SK-N-SH (cell line): ENCODE results near the gene RAD51B.

Source experiments
- FOXJ3 ChIP-seq: sonication (generic); formaldehyde crosslinking; IDR thresholded peaks from 2 replicates; pipeline ENCODE4 v1.5.1; 2020; ENCODE audit warnings: mild to moderate bottlenecking, missing genetic modification reagents
- FOXM1 ChIP-seq: IDR thresholded peaks from 2 replicates; pipeline ENCODE4 v1.4.0; 2012; ENCODE audit warnings: low read depth, mild to moderate bottlenecking
- POLR2AphosphoS5 ChIP-seq: IDR thresholded peaks from 2 replicates; pipeline ENCODE4 v1.6.1; 2012; ENCODE audit warnings: low read depth, low read length
- SIN3A ChIP-seq: IDR thresholded peaks from 2 replicates; pipeline ENCODE4 v1.6.1; 2012; ENCODE audit warnings: low read depth, mild to moderate bottlenecking, low read length, moderate library complexity, borderline replicate concordance
- TEAD4 ChIP-seq: IDR thresholded peaks from 2 replicates; pipeline ENCODE4 v1.4.0; 2012; ENCODE audit warnings: mild to moderate bottlenecking, borderline replicate concordance; ENCODE audit not compliant: insufficient read depth
- TF ChIP-seq, protein P1 (sequence below): IDR thresholded peaks from 2 replicates; pipeline ENCODE4 v1.6.1; 2012; ENCODE audit warnings: mild to moderate bottlenecking, low read depth, low read length, moderate library complexity
- TF ChIP-seq, protein P2 (sequence below): IDR thresholded peaks from 2 replicates; pipeline ENCODE4 v1.4.0; 2012; ENCODE audit warnings: low read depth
- TF ChIP-seq, protein P3 (sequence below): fragments of 150-350 bp; IDR thresholded peaks from 2 replicates; pipeline ENCODE4 v1.6.1; 2017; ENCODE audit warnings: antibody characterized with exemption, low read length, low read depth, borderline replicate concordance
- TF ChIP-seq, protein P4 (sequence below): fragments of 200-600 bp; sonication (generic); IDR thresholded peaks from 2 replicates; pipeline ENCODE4 v1.6.1; 2017; ENCODE audit warnings: antibody characterized with exemption, mild to moderate bottlenecking, moderate library complexity

DNA sequence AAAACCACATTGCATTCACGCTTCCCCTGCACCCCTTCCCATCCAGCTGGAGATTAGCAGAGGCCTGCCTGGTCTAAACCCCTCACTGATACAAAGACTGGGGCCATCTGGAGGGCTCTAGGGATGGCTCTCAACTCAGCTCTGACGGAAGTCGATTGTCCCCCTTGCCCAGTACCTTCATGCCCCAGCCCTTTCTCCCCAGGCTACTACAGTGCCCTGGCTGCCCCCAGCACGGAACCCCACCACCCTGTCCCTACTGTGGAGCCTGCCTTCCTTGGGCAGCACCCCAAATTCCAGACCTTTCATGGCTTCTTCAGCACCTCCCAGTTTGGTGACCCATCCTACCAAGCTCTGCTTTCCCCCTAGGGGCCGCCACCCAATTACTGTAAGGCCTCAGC lies 947.7 kb downstream of the RAD51B start:
- TF ChIP-seq, protein P1, sequence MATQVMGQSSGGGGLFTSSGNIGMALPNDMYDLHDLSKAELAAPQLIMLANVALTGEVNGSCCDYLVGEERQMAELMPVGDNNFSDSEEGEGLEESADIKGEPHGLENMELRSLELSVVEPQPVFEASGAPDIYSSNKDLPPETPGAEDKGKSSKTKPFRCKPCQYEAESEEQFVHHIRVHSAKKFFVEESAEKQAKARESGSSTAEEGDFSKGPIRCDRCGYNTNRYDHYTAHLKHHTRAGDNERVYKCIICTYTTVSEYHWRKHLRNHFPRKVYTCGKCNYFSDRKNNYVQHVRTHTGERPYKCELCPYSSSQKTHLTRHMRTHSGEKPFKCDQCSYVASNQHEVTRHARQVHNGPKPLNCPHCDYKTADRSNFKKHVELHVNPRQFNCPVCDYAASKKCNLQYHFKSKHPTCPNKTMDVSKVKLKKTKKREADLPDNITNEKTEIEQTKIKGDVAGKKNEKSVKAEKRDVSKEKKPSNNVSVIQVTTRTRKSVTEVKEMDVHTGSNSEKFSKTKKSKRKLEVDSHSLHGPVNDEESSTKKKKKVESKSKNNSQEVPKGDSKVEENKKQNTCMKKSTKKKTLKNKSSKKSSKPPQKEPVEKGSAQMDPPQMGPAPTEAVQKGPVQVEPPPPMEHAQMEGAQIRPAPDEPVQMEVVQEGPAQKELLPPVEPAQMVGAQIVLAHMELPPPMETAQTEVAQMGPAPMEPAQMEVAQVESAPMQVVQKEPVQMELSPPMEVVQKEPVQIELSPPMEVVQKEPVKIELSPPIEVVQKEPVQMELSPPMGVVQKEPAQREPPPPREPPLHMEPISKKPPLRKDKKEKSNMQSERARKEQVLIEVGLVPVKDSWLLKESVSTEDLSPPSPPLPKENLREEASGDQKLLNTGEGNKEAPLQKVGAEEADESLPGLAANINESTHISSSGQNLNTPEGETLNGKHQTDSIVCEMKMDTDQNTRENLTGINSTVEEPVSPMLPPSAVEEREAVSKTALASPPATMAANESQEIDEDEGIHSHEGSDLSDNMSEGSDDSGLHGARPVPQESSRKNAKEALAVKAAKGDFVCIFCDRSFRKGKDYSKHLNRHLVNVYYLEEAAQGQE = no peak
- TF ChIP-seq, protein P2, sequence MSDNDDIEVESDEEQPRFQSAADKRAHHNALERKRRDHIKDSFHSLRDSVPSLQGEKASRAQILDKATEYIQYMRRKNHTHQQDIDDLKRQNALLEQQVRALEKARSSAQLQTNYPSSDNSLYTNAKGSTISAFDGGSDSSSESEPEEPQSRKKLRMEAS = no peak
- TF ChIP-seq, protein P3, sequence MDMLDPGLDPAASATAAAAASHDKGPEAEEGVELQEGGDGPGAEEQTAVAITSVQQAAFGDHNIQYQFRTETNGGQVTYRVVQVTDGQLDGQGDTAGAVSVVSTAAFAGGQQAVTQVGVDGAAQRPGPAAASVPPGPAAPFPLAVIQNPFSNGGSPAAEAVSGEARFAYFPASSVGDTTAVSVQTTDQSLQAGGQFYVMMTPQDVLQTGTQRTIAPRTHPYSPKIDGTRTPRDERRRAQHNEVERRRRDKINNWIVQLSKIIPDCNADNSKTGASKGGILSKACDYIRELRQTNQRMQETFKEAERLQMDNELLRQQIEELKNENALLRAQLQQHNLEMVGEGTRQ = no peak
- TF ChIP-seq TEAD4 (no peak), SIN3A (no peak), FOXJ3 (CRISPR knock-in tag) (no peak), FOXM1 (no peak), POLR2AphosphoS5 (no peak)
- TF ChIP-seq, protein P4, sequence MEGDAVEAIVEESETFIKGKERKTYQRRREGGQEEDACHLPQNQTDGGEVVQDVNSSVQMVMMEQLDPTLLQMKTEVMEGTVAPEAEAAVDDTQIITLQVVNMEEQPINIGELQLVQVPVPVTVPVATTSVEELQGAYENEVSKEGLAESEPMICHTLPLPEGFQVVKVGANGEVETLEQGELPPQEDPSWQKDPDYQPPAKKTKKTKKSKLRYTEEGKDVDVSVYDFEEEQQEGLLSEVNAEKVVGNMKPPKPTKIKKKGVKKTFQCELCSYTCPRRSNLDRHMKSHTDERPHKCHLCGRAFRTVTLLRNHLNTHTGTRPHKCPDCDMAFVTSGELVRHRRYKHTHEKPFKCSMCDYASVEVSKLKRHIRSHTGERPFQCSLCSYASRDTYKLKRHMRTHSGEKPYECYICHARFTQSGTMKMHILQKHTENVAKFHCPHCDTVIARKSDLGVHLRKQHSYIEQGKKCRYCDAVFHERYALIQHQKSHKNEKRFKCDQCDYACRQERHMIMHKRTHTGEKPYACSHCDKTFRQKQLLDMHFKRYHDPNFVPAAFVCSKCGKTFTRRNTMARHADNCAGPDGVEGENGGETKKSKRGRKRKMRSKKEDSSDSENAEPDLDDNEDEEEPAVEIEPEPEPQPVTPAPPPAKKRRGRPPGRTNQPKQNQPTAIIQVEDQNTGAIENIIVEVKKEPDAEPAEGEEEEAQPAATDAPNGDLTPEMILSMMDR = no peak
